Heart left ventricle (tissue), 13 donors: ENCODE data around the gene DTX1.

Experiments used
- CTCF ChIP-seq, 12 donors: fragments of 200-600 bp; sonication (generic) in 4 of 12; IDR thresholded peaks; one replicate each; pipeline versions ENCODE4 v1.5.0 to v1.8.0; 2018 to 2022; ENCODE audit warnings: antibody characterized with exemption in 12 of 12, mild to moderate bottlenecking in 5 of 12
- POLR2A ChIP-seq, 2 donors: fragments of 450-650 bp; IDR thresholded peaks; one replicate each; pipeline ENCODE4 v1.6.1; 2017; ENCODE audit warnings: antibody characterized with exemption in 2 of 2, mild to moderate bottlenecking in 2 of 2, moderate library complexity in 2 of 2
- donor health status: ischemic (EF 13 %, LVEDD 7.1; RV severe dilation, severe dysfunction).
- donor health status: DM: no; HTN: yes; CAD: no.
- donor health status: DM: no; HTN: no; CAD: no.
- donor health status: ischemic (EF 25% LVEDD 6.9; RV normal size, moderate dysfunction).
- donor health status: ischemic (EF 25% LVEDD 5.7; RV mildly dilated, moderate dysfunction).
- donor health status: ischemic (EF 35%, LVEDD 5.7; RV mildly dilated, moderate dysfunction).
- donor health status: nonischemic (EF 11% LVEDD 7.7; RV severe dilation, severe dysfunction).
- donor health status: DM: yes; HTN: yes; CAD: no.
- donor health status: PGD.
- donor health status: ischemic (EF 29% LVEDD 5.4; RV normal size, mild dysfunction).
- donor health status: nonischemic (EF 23%, LVEDD 6.1; RV moderate dilation, normal function).

- TF ChIP-seq CTCF (IDR thresholded peaks at IDR 0.05) (no peak), POLR2A (IDR thresholded peaks at IDR 0.05) (no peak)
Observed at GRCh38 chr12:113040722-113041171, 15.8 kb upstream of the DTX1 start.
